CD14-positive monocyte (primary cell): ENCODE results near the gene FNDC3B. TPM values are rescaled to one million over a fixed set of nuclear protein-coding genes. Genes with fewer than 3 reads are reported as not detected.

Experiments used
- DNase-seq, 3 donors: peaks; one replicate each; pipeline ENCODE4 v3.0.0-alpha.2; 2011 to 2022
- H2AFZ ChIP-seq: 2 replicates; pipeline ENCODE4 v1.6.0; 2012; ENCODE audit warnings: mild to moderate bottlenecking, low read depth, low read length, inconsistent platforms; ENCODE audit not compliant: insufficient read depth, poor library complexity, severe bottlenecking
- H3K27ac ChIP-seq, 2 donors: 1 replicate in 1 of 2; 2 replicates in 1 of 2; pipeline ENCODE4 v1.5.1; 2012 to 2013; ENCODE audit warnings: low read length in 2 of 2, control low read depth in 1 of 2, inconsistent platforms in 1 of 2, low read depth in 1 of 2, mild to moderate bottlenecking in 1 of 2
- H3K27me3 ChIP-seq, 2 donors: one replicate each; pipeline versions ENCODE4 v1.6.0 to v1.6.1; 2011 to 2013; ENCODE audit warnings: low read length in 2 of 2; ENCODE audit not compliant: control insufficient read depth in 2 of 2, insufficient read depth in 2 of 2
- H3K36me3 ChIP-seq, 2 donors: replicated peaks in 1 of 2; 1 replicate in 1 of 2; 2 replicates in 1 of 2; pipeline versions ENCODE4 v1.5.1 to v1.6.1; 2012 to 2013; ENCODE audit warnings: low read length in 2 of 2, control low read depth in 1 of 2, inconsistent platforms in 1 of 2, mild to moderate bottlenecking in 1 of 2; ENCODE audit not compliant: insufficient read depth in 2 of 2, control insufficient read depth in 1 of 2
- H3K4me1 ChIP-seq, 2 donors: 1 replicate in 1 of 2; 2 replicates in 1 of 2; pipeline versions ENCODE4 v1.5.1 to v1.6.1; 2012 to 2013; ENCODE audit warnings: low read length in 2 of 2, control low read depth in 1 of 2, inconsistent platforms in 1 of 2, mild to moderate bottlenecking in 1 of 2, moderate library complexity in 1 of 2; ENCODE audit not compliant: insufficient read depth in 2 of 2, control insufficient read depth in 1 of 2
- H3K4me2 ChIP-seq: replicated peaks from 2 replicates; pipeline ENCODE3; 2012; ENCODE audit warnings: low read length, moderate library complexity, mild to moderate bottlenecking; ENCODE audit not compliant: poor library complexity, severe bottlenecking; ENCODE audit errors: extremely low read depth
- H3K4me3 ChIP-seq, 3 experiments: fragments of 200-600 bp in 1 of 3; sonication (generic) in 1 of 3; replicated peaks in 1 of 3; 1 replicate in 2 of 3; 2 replicates in 1 of 3; pipeline ENCODE4 v1.5.1; 2011 to 2013; ENCODE audit warnings: low read length in 3 of 3, mild to moderate bottlenecking in 3 of 3, control low read depth in 2 of 3, low read depth in 2 of 3, inconsistent platforms in 1 of 3, moderate library complexity in 1 of 3
- H3K79me2 ChIP-seq: 2 replicates; pipeline ENCODE4 v1.6.0; 2012; ENCODE audit warnings: mild to moderate bottlenecking, control low read depth, inconsistent platforms, low read length, moderate library complexity; ENCODE audit not compliant: insufficient read depth
- H3K9ac ChIP-seq: 2 replicates; pipeline ENCODE4 v1.6.0; 2017; ENCODE audit warnings: low read length, mild to moderate bottlenecking; ENCODE audit not compliant: insufficient read depth, poor library complexity, severe bottlenecking
- H3K9me3 ChIP-seq, 2 donors: replicated peaks in 1 of 2; 1 replicate in 1 of 2; 2 replicates in 1 of 2; pipeline versions ENCODE4 v1.5.1 to v1.6.1; 2012 to 2013; ENCODE audit warnings: low read length in 2 of 2, control low read depth in 1 of 2; ENCODE audit not compliant: control insufficient read depth in 1 of 2, insufficient read depth in 1 of 2
- H4K20me1 ChIP-seq: 2 replicates; pipeline ENCODE4 v1.6.0; 2012; ENCODE audit warnings: mild to moderate bottlenecking, low read length, control low read depth, moderate library complexity; ENCODE audit not compliant: insufficient read depth
- H3K27ac Mint-ChIP-seq, 7 donors: one replicate each; pipeline ENCODE4 v1.8.0; 2020; ENCODE audit warnings: mild to moderate bottlenecking in 7 of 7, mixed read lengths in 7 of 7, moderate library complexity in 6 of 7, inconsistent platforms in 2 of 7
- H3K27me3 Mint-ChIP-seq, 3 donors: one replicate each; pipeline ENCODE4 v1.8.0; 2021 to 2022; ENCODE audit warnings: low read depth in 3 of 3, mild to moderate bottlenecking in 3 of 3, mixed read lengths in 3 of 3, moderate library complexity in 3 of 3, inconsistent platforms in 1 of 3
- H3K36me3 Mint-ChIP-seq, 2 donors: one replicate each; pipeline ENCODE4 v1.8.0; 2020; ENCODE audit warnings: mixed read lengths in 2 of 2, inconsistent platforms in 1 of 2, mild to moderate bottlenecking in 1 of 2
- H3K4me1 Mint-ChIP-seq: one replicate; pipeline ENCODE4 v1.8.0; 2020; ENCODE audit warnings: mild to moderate bottlenecking, mixed read lengths
- H3K4me3 Mint-ChIP-seq, 2 donors: one replicate each; pipeline ENCODE4 v1.8.0; 2020; ENCODE audit warnings: mild to moderate bottlenecking in 2 of 2, mixed read lengths in 2 of 2, moderate library complexity in 1 of 2
- H3K9me3 Mint-ChIP-seq, 7 donors: one replicate each; pipeline ENCODE4 v1.8.0; 2020 to 2022; ENCODE audit warnings: mixed read lengths in 7 of 7, mild to moderate bottlenecking in 6 of 7, moderate library complexity in 6 of 7, inconsistent platforms in 2 of 7
- WGBS: methylation state at CpG from one replicate; pipeline ENCODE4 v1.1.5; 2013; ENCODE audit warnings: missing lambda C conversion rate; ENCODE audit not compliant: insufficient coverage; 5-methylcytosine and 5-hydroxymethylcytosine counted together
- intact Hi-C, 2 donors: fragments of 100-400 bp; cut with micrococcal nuclease; formaldehyde crosslinking; loops; one replicate each; pipeline versions ENCODE4 v1.15.0 to v1.15.1; 2023
- polyA plus RNA-seq, 3 donors: library from polyadenylated mRNA; depleted of rRNA in 1 of 3; unstranded in 2 of 3; stranded (reverse) in 1 of 3; fragments of 300-500 nt in 2 of 3; fragments of >200 nt in 1 of 3; fragmentation: Illumina TruSeq in 2 of 3; gene quantifications; 1 replicate in 2 of 3; 2 replicates in 1 of 3; pipeline ENCODE4 v1.2.3, GENCODE V29; 2012 to 2021
- TF ChIP-seq, protein P1 (sequence below): fragments of 200-600 bp; IDR thresholded peaks from one replicate; pipeline ENCODE4 v1.8.0; 2022; ENCODE audit warnings: antibody characterized with exemption, mild to moderate bottlenecking

FNDC3B gene
- polyA plus RNA-seq, 3 donors: 19.6 to 36.1 (median 25.7) TPM

DNA sequence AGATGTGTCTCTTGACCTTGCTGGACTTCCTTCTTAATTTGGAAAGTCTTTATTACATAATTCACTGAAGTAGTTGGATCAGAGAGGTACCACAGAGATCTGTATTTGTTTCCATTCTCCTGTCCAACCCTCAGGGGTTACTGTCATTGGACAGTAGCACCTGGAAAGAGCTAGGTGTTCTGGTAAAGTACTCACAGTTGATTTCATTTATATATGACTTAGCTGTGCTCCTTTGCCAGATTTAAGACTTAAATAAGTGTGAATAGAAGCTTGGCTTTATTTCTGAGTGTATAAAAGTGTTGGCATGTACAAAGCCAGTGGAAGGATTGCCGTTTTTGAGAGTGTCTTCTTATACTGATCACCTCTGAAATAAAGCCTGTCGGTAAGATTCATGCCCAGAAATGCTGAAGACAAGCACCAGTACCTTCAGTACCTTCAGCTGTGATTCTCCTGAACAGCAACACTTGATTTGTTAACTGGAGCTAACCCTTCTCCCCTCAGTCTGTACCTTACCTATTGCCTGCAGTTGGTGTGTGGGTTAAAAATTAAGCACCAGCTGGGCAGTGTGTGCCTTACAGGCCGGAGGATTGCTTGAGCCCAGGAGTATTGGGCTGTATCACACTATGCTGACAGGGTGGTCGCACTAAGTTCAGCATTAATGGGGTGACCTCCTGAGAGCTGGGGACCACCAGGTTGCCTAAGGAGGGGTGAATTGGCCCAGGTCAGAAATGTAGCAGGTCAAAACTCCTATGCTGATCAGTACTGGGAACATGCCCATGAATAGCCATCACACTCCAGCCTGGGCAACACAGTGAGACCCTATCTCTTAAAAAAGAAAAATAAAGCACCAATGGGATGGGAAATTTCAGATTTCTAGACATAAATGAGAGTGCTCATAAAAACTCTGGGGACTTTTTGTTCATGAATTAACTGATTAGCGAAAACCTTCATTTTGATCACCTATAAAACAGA, 197.7 kb downstream of the FNDC3B start:
- peak overlapping the region in 1 of 2 donors; percentile 61 for H3K27ac ChIP-seq
- H3K27ac Mint-ChIP-seq: peak overlapping the region in 6 of 7 donors; percentile 16 to 79 (median 44)
- H3K4me3 Mint-ChIP-seq: no peak overlapping the region
- peaks cover 0 to 45% of the 10 kb centered on the region in 2 donors for H3K36me3 ChIP-seq
- H3K9ac ChIP-seq: no peak overlapping the region
- no peak for DNase-seq
- H3K4me3 ChIP-seq: no peak overlapping the region
- peaks cover 0 to 7% (median 5%) of the 10 kb centered on the region in 7 donors for H3K9me3 Mint-ChIP-seq
- no peak overlapping the region for H2AFZ ChIP-seq
- H3K4me1 Mint-ChIP-seq: peaks cover 14% of the 10 kb centered on the region
- no peaks in the 10 kb centered on the region for H3K27me3 Mint-ChIP-seq
- H3K79me2 ChIP-seq: peaks cover 97% of the 10 kb centered on the region
- TF ChIP-seq, protein P1, sequence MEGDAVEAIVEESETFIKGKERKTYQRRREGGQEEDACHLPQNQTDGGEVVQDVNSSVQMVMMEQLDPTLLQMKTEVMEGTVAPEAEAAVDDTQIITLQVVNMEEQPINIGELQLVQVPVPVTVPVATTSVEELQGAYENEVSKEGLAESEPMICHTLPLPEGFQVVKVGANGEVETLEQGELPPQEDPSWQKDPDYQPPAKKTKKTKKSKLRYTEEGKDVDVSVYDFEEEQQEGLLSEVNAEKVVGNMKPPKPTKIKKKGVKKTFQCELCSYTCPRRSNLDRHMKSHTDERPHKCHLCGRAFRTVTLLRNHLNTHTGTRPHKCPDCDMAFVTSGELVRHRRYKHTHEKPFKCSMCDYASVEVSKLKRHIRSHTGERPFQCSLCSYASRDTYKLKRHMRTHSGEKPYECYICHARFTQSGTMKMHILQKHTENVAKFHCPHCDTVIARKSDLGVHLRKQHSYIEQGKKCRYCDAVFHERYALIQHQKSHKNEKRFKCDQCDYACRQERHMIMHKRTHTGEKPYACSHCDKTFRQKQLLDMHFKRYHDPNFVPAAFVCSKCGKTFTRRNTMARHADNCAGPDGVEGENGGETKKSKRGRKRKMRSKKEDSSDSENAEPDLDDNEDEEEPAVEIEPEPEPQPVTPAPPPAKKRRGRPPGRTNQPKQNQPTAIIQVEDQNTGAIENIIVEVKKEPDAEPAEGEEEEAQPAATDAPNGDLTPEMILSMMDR: no peak
- no peak overlapping the region for H3K4me2 ChIP-seq
- intact Hi-C loops: no loop called here
- no peaks in the 10 kb centered on the region for H3K27me3 ChIP-seq
- 100% methylated on average over 4 of the region's 5 CpGs for WGBS
- H3K9me3 ChIP-seq: peaks cover 0 to 2% of the 10 kb centered on the region in 2 donors
- H4K20me1 ChIP-seq: peaks cover 78% of the 10 kb centered on the region
- H3K4me1 ChIP-seq: peaks cover 6 to 7% of the 10 kb centered on the region in 2 donors
- H3K36me3 Mint-ChIP-seq: peaks cover 25 to 40% of the 10 kb centered on the region in 2 donors

DNA sequence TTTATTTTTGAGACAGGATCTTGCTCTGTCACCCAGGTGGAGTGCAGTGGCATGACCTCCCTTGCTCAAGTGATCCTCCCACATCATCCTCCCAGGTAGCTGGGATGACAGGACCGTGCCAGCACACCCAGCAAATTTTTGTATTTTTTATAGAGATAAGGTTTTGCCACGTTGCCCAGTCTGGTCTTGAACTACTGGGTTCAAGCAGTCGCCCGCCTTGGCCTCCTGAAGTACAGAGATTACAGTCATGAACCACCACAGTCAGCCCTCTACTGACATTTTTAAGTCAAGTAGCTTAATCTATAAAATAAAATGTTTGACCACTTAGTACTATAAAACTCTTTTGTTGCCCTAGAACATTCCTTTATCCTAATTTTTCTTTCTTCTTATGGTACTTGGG, 198.8 kb downstream of the FNDC3B start:
- H3K36me3 ChIP-seq: peaks cover 0 to 54% of the 10 kb centered on the region in 2 donors
- no peak overlapping the region for H3K4me3 ChIP-seq
- H3K27ac Mint-ChIP-seq: peak overlapping the region in 4 of 7 donors; percentile 54 to 79 (median 66)
- no peaks in the 10 kb centered on the region for H3K27me3 Mint-ChIP-seq
- H3K36me3 Mint-ChIP-seq: peaks cover 26 to 46% of the 10 kb centered on the region in 2 donors
- no peak overlapping the region for H3K9ac ChIP-seq
- peaks cover 0 to 6% of the 10 kb centered on the region in 2 donors for H3K9me3 ChIP-seq
- H3K9me3 Mint-ChIP-seq: peaks cover 0 to 14% (median 5%) of the 10 kb centered on the region in 7 donors
- TF ChIP-seq, protein P1: no peak
- peaks cover 14% of the 10 kb centered on the region for H3K4me1 Mint-ChIP-seq
- no peak overlapping the region for H3K4me2 ChIP-seq
- DNase-seq: no peak
- no peak overlapping the region for H2AFZ ChIP-seq
- intact Hi-C loops: no loop called here
- no peaks in the 10 kb centered on the region for H3K27me3 ChIP-seq
- peaks cover 6 to 7% of the 10 kb centered on the region in 2 donors for H3K4me1 ChIP-seq
- WGBS: no CpG with 5 or more reads among the region's 4 CpGs
- peaks cover 95% of the 10 kb centered on the region for H3K79me2 ChIP-seq
- H3K4me3 Mint-ChIP-seq: no peak overlapping the region
- no peak overlapping the region for H3K27ac ChIP-seq
- peaks cover 76% of the 10 kb centered on the region for H4K20me1 ChIP-seq
